GDM1 (cell line): ENCODE results near the gene PDE7B.
A peak's percentile ranks its signal among the peaks of the same experiment; 100 is the strongest.
"Not testable (repeated sequence)": the region's sequence is repeated elsewhere in the genome, so short reads cannot be mapped to it uniquely, and the experiment has no call there.

ENCODE experiments used
- DNase-seq: peaks from one replicate; lab custom pipeline; 2025; lab: John Stamatoyannopoulos, UW

The PDE7B gene

DNA sequence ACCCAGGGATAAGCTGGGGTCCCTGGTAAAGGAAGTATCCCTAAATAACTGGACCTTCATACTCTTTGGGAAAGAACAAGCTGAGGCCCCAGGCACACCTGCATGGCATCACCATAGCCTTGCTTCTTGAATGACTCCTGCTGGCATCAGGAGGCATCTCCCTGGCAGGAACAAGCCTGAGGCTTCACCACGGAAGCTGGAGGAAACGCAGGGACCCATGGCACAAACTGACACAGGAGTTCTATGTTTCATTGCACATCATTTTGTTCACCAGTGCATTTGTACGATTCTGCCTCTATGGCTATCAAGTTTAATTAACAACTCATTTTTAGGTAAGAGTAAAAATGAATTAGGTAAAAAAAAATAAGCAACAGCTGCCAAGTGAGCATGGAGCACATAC lies 619 bp upstream of the PDE7B start:
- DNase-seq: no peak

DNA sequence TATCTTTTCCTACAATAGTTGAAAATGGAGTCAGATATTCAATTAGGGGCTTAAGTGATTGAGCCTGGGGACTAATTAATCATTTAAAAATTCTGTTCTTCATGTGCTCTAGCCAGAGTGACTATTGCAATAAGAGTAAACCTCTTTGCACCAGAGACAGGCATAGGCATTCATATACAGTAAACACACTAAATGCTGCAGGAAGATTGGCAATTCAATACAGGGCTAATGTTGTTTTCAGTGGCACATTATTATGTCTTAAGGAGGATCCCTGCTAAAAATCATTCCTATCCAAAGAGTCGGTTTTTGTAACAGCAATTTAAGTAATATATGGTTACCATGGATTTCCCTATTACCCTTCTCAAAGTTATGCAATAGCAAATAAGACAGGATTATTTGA lies 1.2 kb downstream of the PDE7B start:
- no peak for DNase-seq

DNA sequence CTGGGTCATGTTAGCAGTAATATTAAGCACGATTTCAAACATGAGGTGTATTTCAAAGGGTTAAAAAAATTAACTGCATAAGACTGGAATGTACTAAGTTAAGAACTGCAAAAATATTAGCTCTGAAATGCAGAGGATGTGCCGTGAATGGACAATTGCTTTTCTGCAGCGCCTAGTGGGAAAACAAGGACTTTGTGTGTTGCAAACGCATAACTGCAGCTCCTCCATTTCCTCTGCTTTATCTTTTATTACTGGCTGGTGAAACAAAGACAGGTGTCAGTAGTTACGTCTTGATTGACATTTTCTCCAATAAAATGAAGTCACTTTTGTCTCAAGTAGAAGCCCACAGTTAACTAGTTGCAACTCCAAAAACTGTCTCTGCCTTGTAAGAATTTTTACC lies 1.7 kb downstream of the PDE7B start:
- no peak for DNase-seq

DNA sequence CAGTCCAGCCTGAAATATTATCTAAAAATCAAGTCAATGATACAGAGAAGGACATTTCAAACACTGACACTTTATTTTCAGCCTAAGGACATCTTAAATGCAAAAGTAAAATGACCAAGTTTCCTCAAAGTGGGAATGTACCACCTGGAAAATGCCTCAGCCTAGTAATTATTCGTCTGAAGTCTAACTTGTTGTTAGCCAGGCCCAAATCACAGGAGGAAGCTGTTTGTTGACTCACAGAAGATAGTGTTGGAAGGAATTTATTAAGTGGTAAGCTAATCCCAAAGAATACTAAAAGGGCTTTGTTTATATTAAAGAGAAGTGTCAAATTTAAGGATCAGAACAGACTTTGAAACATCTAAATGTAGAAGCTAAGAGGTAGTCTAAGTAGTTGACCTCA lies 2.5 kb downstream of the PDE7B start:
- DNase-seq: no peak

DNA sequence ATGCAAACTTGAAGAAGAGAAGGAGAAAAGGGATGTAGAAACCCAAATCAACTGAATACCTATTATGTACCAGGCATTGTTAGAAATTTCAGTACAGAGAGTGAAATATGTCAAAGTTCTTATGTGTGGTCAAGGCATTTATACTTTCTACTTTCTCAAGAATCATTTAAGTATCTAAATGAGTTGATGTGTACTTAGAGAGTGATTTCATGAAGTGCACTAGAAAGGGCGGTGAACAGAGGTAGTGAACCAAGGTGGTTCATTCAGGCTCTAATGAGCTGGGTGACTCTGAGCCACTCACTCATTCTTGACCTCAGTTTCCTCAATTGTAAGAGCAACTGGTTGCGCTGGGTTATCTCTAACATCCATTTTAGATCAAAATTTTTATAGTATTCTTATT lies 3.3 kb downstream of the PDE7B start:
- no peak for DNase-seq

DNA sequence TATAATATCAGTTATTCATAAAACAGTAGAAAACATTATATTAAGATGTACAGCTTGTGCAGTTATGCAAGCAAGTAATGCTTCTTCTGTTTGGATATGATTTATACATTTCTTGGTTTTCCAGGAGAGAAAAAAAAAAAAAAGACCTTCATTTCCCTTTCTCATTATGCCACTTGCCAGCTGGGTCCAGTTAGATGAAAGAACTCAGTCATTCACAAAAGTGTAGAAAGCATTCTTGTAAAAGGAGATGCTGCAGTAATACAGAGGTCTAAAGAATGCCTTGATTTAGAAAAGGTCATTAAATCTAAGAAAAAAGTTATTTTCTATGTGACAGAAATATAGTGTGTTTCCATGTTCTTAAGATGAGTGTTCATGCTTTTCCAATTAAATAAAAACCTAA lies 7.4 kb downstream of the PDE7B start:
- DNase-seq: no peak

DNA sequence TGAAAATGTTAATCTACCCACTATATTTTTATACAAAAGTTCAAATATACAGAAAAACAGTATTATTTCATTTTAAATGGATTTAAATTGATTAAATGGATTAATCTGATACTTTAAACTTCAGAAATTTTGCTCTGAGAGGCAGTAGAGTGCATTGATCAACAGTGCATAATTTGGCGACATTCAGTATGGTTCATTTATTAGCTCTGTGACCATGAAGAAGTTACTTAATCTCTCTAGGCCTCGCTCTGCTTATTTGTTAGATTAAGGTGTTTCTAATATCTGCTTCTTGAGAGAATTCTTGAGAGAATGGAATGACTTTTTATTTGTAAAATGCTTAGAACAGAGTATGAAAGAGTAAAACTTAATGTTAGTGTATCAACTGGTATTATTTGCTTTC lies 8.9 kb downstream of the PDE7B start:
- DNase-seq: no peak

DNA sequence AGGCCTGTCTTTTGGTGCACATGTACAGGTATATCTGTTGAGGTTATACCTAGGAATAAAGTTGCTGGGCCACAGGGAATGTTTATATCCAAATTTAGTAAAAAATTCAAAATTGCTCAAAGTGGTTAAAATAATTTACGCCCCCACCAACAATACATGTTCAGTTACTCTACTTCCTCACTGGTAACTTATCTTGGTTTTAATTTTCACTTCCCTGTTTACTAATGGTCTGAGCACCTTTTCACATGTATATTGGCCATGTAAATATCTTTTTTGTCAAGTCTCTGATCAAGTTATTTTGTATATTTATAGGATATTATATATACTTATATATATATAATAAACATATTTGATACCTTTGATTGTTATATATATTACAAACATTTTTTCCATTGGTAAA lies 9.7 kb downstream of the PDE7B start:
- DNase-seq: no peak

DNA sequence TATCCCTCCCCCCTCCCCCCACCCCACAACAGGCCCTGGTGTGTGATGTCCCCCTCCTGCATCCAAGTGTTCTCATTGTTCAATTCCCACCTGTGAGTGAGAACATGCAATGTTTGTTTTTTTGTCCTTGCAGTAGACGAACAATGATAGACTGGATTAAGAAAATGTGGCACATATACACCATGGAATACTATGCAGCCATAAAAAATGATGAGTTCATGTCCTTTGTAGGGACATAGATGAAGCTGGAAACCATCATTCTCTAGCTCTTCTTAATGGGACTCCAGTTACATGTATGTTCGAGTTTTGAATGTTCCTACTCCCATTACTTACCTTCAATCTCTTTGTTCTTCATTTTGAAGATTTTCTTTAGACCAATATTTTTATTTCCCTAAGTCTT lies 13.4 kb downstream of the PDE7B start:
- not testable (repeated sequence) for DNase-seq

DNA sequence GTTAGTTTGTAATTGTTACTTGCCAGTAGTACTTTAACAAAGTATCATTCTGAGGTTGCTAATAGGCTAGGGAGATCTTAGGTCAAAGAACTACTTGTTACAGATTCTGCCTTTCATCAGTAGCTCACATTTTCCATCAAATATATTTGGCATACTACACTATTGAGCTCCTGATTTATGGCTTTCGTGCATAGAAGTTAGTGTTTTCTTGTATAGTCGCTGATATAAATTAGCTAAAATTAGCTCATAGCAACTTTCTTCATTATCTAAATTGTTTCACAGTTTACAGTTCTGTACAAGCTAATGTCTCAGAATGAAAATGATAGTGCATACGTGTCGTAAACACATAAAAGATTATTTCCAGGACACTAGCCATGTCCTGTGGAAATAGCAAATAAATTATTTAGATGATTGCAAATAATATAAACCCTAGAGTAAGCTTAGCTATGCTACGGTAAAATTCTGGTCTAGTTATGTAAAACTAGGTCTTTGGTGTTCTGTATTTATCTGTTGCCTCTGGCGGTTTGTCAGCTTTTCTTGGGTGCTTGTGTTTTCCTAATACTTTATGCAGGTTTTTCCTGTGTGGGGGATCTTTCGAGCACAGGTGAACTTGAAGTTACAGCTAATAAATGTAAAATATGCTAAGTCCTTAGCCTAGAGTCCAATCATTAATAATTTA lies 15.1 kb downstream of the PDE7B start:
- no peak for DNase-seq

DNA sequence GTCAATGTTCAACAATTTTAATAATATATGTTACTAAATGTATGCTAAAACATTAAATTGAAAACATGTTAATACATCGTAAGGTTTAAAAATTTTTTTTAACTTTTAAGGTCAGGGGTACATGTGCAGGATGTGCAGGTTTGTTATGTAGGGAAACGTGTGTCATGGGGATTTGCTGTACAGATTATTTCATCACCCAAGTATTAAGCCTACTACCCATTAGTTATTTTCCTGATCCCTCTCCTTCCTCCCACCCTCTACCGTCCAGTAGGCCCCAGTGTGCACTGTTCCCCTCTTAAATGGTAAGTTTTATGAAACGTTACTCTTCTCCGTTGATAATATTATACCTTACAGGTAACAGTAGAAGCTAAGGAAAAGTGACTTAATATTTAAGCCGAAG lies 15.8 kb downstream of the PDE7B start:
- DNase-seq: no peak

DNA sequence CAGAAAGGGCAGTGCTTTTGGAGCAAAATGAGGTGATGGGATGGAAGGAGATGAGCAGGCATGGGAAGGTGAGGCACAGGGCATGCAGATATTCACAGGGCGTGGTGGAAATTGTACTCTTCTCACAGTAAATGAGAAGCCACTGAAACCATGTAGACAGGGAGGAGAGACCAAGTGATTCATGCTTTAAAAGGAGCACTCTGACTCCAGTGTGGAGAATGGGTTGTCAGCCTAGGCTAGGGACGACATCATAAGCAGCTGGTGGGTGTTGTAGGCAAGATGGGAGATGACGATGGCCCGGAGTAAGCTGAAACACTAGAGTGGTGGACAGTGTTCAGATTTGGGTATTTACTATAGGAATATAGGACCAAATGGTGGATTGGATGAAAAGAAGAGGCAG lies 18.4 kb downstream of the PDE7B start:
- DNase-seq: no peak

DNA sequence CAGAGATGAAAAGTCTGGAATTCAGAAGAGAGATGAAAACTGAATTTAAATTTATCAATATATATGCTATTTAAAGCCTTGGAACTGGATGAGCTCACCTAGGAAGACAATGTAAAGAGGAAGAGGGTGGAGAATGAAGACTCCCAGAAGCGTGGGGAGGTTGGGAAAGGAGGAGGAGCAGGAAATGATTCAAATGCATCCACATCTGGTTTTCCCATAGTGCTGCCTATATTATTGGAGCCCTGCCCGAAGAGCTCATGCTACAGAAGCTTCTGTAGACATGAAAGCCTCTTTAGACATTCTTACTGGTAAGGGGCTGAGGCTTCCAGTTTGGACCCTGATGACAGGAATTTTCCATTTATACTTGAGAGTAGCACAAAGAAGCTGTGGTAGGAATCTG lies 19.2 kb downstream of the PDE7B start:
- DNase-seq: no peak

DNA sequence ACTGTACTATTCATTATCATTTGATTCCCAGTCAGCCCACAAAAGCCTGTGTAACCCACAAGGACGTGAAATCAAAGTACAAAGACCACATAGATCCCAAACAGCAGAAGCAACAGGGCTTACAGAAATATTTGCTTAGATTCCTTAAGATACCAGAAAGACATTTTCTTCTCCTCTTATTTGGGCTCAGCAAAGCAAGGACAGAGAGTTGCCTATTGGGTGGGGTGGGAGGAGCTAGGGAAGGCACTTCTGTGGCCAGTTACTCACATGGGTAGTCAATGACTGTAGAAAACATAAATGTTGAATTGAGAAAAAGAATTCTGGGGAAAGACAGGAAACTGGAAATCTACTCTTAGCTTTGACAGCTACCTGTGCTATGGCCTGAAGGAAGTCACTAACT lies 19.8 kb downstream of the PDE7B start:
- no peak for DNase-seq

DNA sequence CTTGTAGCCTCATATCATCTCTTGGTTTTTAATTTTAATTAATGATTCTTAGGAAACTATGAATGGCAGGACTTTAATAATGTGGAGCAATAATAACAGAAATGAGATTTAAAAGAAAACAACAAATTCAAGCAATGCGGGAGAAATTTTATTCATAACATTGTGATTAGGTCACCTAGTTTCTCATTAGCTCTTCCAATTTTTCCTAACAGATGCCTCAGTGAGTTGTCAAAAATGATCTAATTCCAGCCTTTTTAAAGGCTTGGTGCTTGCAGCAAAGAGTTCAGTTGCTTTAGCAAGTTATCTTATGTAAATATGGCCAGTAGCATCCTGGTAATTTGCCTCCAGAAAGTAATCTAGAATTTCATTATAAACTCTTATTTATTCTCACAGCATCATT lies 20.4 kb downstream of the PDE7B start:
- DNase-seq: no peak

DNA sequence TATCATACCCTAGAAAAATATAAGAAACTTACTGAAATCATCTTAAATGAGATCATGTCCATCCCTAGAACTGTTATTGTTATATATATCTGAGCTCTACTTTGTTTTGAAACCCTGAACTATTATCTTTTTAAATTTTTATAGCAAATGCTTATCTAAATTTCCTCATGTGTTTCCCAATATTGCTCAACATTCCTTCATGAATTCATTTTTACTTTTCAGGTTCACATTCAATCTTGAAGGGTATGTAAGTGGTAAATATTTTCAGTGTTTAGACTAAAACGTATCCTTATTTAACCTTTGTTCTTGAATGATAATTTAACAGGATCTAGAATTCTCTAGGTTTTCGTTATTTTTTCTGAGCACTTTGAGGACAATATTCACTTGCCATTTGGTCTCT lies 23.9 kb downstream of the PDE7B start:
- DNase-seq: no peak

DNA sequence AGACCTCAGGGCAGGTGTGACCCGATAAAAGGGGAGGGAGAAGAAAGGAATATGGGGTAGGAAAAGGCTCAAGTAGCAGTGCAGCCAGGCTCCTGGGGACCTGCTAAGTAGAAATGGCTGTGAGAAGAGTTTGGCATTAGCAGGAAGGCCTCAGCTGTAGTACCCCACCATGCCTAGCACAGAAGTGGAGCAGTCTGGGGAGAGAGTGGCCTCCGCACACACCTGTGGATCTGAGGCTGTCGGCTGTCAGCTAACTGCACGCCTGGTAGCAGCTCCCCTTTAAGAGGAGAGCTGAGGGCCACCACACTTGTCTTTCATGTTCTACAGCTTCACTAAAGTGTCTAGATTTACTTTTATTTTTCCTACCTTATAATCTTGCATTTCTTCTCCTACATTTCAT lies 24.6 kb downstream of the PDE7B start:
- no peak for DNase-seq

DNA sequence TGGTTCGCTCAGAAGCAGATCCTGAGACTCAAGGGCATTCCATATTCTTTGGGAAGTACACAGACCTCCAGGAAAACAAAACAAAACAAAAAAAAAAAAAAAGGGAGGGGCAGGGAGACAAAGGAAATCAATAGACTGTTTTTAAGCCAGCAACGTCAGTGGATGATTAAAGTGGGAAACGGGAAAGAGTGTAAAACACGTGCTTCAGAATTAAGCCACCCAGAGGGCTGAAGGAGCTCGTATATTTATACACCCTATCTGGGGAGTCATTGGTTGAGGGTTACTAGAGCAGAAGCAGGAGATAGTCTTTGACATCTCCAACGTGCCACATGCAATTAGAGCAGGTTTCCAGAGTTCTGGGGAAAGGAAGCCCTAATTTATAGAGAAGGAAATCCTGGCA lies 26.2 kb downstream of the PDE7B start:
- DNase-seq: no peak

DNA sequence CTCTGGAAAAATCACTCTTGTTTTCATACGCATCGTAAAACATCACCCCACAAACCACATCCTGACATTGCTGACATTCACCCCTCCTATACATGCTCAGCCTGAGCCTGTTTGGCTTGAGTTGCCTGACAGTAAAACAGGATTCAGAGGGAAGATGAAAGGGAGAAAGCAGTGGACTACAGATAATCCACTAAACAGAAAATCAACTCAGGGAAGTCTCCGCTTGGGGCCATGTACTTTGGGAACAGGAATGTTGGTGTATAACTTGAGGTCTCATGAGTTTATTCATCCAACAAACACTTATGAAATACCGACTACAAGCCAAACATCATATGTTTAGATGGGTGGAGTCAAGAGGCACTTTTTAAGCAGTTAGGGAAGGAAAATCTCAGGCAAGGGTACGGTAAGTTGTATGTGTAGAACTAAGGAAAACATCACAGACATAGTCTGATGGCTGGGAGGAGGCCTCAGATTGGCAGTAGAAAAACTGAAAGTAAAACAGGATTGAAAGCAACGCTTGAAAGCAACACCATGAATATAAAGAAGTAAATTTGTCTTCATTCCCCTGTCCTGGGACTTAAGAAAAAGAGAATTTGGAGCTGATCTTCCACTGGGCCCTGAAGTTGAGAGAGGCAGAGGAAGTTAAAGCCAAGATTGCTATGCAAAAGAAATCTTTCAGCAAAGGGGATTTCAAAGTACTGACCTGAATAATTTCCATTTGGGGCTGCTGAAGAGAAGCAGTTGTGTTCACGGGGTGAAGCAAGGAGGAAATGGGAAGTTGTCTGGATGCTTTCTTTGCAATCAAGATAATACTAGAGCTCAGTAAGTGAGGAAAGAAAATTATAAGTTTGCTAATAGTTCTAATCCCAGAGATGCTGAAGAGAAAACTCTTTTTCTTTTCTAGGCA lies 28.8 kb downstream of the PDE7B start:
- peak; percentile 6 for DNase-seq

DNA sequence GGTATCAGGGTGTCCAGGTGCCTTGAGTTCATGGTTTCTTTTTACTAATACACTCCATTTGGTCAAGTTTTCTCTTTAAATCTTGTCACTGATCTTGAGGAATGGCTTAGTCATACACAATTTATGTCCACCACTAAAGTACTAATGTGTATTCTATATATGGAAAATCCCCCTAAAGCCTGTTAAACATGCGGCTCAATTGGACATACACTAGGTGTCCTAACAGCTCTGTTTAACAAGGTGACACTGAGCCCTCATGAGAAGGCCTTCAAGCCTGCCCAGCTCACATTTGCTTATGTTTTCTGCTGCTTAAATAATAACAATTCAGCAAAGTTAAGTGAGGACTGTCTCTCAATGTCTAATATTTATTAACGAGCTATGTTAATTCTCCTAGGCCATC lies 31.5 kb downstream of the PDE7B start:
- no peak for DNase-seq

DNA sequence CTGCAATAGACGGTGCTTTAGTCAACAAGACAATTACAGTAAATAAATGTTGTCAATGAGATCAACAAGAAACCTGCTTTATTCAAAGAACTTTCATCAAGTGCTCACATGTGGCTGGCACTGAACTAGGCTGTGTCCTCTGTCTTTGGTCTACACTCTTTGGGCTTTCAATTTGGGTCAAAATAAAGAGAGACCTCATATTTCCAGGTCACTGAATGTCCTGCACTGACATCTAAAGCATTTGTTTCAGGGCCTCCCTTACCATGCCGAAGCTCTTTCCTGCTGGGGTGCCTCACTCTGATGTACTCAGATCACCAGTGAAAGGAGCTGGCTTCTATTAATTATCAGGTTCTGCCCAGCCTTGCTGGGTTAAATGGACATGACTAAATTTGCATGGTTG lies 32.0 kb downstream of the PDE7B start:
- DNase-seq: no peak

DNA sequence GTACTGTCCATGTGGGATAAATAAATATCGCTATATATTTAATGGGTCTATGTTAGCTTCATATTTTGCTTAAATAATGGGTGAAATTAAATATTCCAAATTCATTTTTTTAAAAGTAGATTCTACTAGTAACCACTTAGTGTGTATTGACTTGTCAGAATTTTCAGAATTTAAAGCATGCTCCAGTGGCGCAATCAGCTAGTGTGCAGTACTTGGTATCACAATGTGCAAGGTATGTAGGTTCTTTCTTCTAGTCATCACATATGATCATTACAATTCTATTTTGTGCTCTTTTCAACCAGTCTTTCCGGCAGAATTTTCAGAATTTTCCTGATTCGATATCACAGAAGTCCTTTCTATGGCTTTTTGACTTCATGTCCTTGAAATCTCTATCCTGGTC lies 32.6 kb downstream of the PDE7B start:
- DNase-seq: no peak

DNA sequence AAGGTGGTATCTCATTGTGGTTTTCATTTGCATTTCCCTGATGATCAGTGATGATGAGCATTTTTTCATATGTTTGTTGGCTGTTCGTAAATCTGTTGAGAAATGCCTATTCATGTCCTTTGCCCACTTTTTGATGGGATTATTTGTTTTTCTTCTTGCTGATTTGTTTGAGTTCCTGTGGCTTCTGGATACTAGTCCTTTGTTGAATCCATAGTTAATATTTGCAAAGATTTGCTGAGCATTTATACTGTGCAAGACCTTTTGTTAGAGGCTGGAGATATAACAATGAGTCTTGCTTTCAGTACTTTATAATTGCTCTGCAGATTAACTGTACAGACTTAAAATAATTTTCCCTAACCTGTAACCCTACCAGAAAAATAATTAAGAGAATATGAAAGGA lies 35.6 kb downstream of the PDE7B start:
- no peak for DNase-seq

DNA sequence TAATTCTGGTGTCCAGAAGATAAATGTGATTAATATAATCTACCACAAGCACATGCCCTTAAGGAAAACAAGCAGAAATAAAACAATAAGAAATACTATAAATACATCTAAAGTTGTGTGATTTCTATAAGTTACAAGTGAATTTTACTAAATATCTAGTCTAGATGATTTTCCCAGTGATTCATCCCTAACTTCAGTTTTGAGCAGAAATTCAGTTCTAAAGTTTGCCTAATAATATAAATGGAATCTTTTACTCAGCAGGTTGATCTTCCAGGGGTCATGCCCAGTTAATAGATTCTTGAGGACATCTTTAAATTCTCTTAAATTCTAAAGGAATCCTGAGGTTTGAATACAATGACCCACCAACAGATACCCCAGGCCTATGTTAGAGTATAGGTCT lies 37.3 kb downstream of the PDE7B start:
- DNase-seq: no peak
